Liver (tissue), 9 donors: ENCODE results near the gene WDR11. TPM values are rescaled to one million over a fixed set of nuclear protein-coding genes. Genes with fewer than 3 reads are reported as not detected.
"Not testable (repeated sequence)": the region's sequence is repeated elsewhere in the genome, so short reads cannot be mapped to it uniquely, and the experiment has no call there.

Experiments
- DNase-seq: peaks from one replicate; pipeline ENCODE4 v3.0.0-alpha.2; 2017; ENCODE audit warnings: low spot score
- H3K27ac ChIP-seq, 2 donors: one replicate each; pipeline ENCODE4 v1.7.0; 2013; ENCODE audit warnings: inconsistent platforms in 2 of 2, low read length in 2 of 2, control low read depth in 1 of 2, low read depth in 1 of 2, mild to moderate bottlenecking in 1 of 2
- H3K27me3 ChIP-seq, 4 donors: one replicate each; pipeline versions ENCODE4 v1.6.1 to v1.7.0; 2013; ENCODE audit warnings: low read length in 3 of 4, inconsistent platforms in 1 of 4, mild to moderate bottlenecking in 1 of 4, moderate library complexity in 1 of 4; ENCODE audit not compliant: control insufficient read depth in 4 of 4, insufficient read depth in 4 of 4
- H3K36me3 ChIP-seq, 4 donors: one replicate each; pipeline versions ENCODE4 v1.6.1 to v1.7.0; 2013; ENCODE audit warnings: low read length in 3 of 4, mild to moderate bottlenecking in 3 of 4, low read depth in 1 of 4, moderate library complexity in 1 of 4; ENCODE audit not compliant: control insufficient read depth in 4 of 4, insufficient read depth in 3 of 4
- H3K4me1 ChIP-seq, 4 donors: one replicate each; pipeline versions ENCODE4 v1.6.1 to v1.7.0; 2013; ENCODE audit warnings: low read length in 3 of 4, mild to moderate bottlenecking in 3 of 4, moderate library complexity in 1 of 4; ENCODE audit not compliant: control insufficient read depth in 4 of 4, insufficient read depth in 4 of 4
- H3K4me3 ChIP-seq, 3 donors: one replicate each; pipeline versions ENCODE4 v1.6.1 to v1.7.0; 2013; ENCODE audit warnings: low read length in 3 of 3, control low read depth in 1 of 3, low read depth in 1 of 3, mild to moderate bottlenecking in 1 of 3
- H3K9ac ChIP-seq, 2 donors: one replicate each; pipeline ENCODE4 v1.7.0; 2013; ENCODE audit warnings: low read length in 2 of 2, mild to moderate bottlenecking in 2 of 2, moderate library complexity in 2 of 2, control low read depth in 1 of 2, low read depth in 1 of 2
- H3K9me3 ChIP-seq, 4 donors: one replicate each; pipeline versions ENCODE4 v1.6.1 to v1.7.0; 2013; ENCODE audit warnings: low read length in 3 of 4; ENCODE audit not compliant: control insufficient read depth in 4 of 4
- ATF3 ChIP-seq: IDR thresholded peaks from 2 replicates; pipeline ENCODE4 v1.6.1; 2016; ENCODE audit warnings: antibody characterized with exemption
- FOXA1 ChIP-seq: IDR thresholded peaks from 2 replicates; pipeline ENCODE4 v1.6.1; 2016; ENCODE audit warnings: antibody characterized with exemption
- FOXA2 ChIP-seq: IDR thresholded peaks from 2 replicates; pipeline ENCODE4 v1.6.1; 2016; ENCODE audit warnings: antibody characterized with exemption
- GABPA ChIP-seq, 2 donors: IDR thresholded peaks in 1 of 2; conservative IDR thresholded peaks in 1 of 2; 2 replicates each; pipeline ENCODE4 v1.6.1; 2016; ENCODE audit warnings: antibody characterized with exemption in 2 of 2, mild to moderate bottlenecking in 1 of 2, moderate library complexity in 1 of 2
- HNF4A ChIP-seq, 2 donors: conservative IDR thresholded peaks; 2 replicates each; pipeline ENCODE4 v1.6.1; 2016; ENCODE audit warnings: antibody characterized with exemption in 2 of 2, mild to moderate bottlenecking in 2 of 2
- HNF4G ChIP-seq: IDR thresholded peaks from 2 replicates; pipeline ENCODE4 v1.6.1; 2016; ENCODE audit warnings: antibody characterized with exemption
- JUND ChIP-seq, 2 donors: IDR thresholded peaks; 2 replicates each; pipeline ENCODE4 v1.6.1; 2016; ENCODE audit warnings: antibody characterized with exemption in 2 of 2
- RAD21 ChIP-seq, 2 donors: IDR thresholded peaks; 2 replicates each; pipeline ENCODE4 v1.6.1; 2016; ENCODE audit warnings: antibody characterized with exemption in 2 of 2, mild to moderate bottlenecking in 2 of 2
- RXRA ChIP-seq, 2 donors: IDR thresholded peaks; 2 replicates each; pipeline ENCODE4 v1.6.1; 2017 to 2018; ENCODE audit warnings: antibody characterized with exemption in 2 of 2, mild to moderate bottlenecking in 1 of 2
- SP1 ChIP-seq: IDR thresholded peaks from 2 replicates; pipeline ENCODE4 v1.6.1; 2018; ENCODE audit warnings: antibody characterized with exemption, mild to moderate bottlenecking
- YY1 ChIP-seq: IDR thresholded peaks from 2 replicates; pipeline ENCODE4 v1.6.1; 2016; ENCODE audit warnings: antibody characterized with exemption, mild to moderate bottlenecking
- WGBS: extraction: QIAGEN DNeasy Blood & Tissue Kit; methylation state at CpG from one replicate; pipeline ENCODE4 v1.1.7; 2013; 5-methylcytosine and 5-hydroxymethylcytosine counted together
- polyA plus RNA-seq, 2 donors: library from polyadenylated mRNA; stranded (reverse) in 1 of 2; unstranded in 1 of 2; fragments of 200-250 nt in 1 of 2; fragments of >200 nt in 1 of 2; fragmentation: Nextera tagmentation in 1 of 2; extraction: Ambion mirVana in 1 of 2; gene quantifications; one replicate each; pipeline versions ENCODE4 v1.2.1 to v1.2.3, GENCODE V29; 2013 to 2015
- total RNA-seq, 2 donors: library from RNA; depleted of rRNA; stranded (reverse); fragments of >200 nt; gene quantifications; one replicate each; pipeline ENCODE4 v1.2.3, GENCODE V29; 2014
- TF ChIP-seq, protein P1 (sequence below): IDR thresholded peaks from 2 replicates; pipeline ENCODE4 v1.6.1; 2016; ENCODE audit warnings: antibody characterized with exemption, mild to moderate bottlenecking
- donor health status: healthy.
- donor health status: healthy.
- donor health status: healthy.
- donor health status: healthy.
- donor health status: healthy.

The WDR11 gene
- total and polyA plus RNA-seq, 4 donors = 12.5 to 51.0 (median 21.0) TPM

- not testable (repeated sequence) for DNase-seq, H3K27me3 ChIP-seq, H3K9ac ChIP-seq, H3K36me3 ChIP-seq, H3K4me1 ChIP-seq, H3K4me3 ChIP-seq, H3K27ac ChIP-seq, H3K9me3 ChIP-seq
- 94% methylated on average over 25 of the region's 29 CpGs for WGBS
These were observed 72.7 kb downstream of the WDR11 start for GRCh38 chr10:120923886-120924285.

GRCh38 chr10:120926611-120927010, 75.4 kb downstream of the WDR11 start:
- Histone ChIP-seq H3K27me3 (no peaks in the 10 kb centered on the region), H3K27ac (no peak overlapping the region), H3K9ac (no peak overlapping the region), H3K36me3 (no peaks in the 10 kb centered on the region), H3K4me1 (no peaks in the 10 kb centered on the region), H3K9me3 (no peaks in the 10 kb centered on the region), H3K4me3 (no peak overlapping the region)
- TF ChIP-seq YY1 (no peak), HNF4G (no peak), HNF4A (conservative IDR thresholded peaks at IDR 0.05) (no peak), FOXA2 (no peak), ATF3 (no peak), RAD21 (IDR thresholded peaks at IDR 0.05) (no peak), FOXA1 (no peak), JUND (IDR thresholded peaks at IDR 0.05) (no peak), SP1 (no peak), GABPA (IDR thresholded peaks at IDR 0.05 in 1 of 2, conservative IDR thresholded peaks at IDR 0.05 in 1 of 2) (no peak), RXRA (IDR thresholded peaks at IDR 0.05) (no peak)
- TF ChIP-seq, protein P1, sequence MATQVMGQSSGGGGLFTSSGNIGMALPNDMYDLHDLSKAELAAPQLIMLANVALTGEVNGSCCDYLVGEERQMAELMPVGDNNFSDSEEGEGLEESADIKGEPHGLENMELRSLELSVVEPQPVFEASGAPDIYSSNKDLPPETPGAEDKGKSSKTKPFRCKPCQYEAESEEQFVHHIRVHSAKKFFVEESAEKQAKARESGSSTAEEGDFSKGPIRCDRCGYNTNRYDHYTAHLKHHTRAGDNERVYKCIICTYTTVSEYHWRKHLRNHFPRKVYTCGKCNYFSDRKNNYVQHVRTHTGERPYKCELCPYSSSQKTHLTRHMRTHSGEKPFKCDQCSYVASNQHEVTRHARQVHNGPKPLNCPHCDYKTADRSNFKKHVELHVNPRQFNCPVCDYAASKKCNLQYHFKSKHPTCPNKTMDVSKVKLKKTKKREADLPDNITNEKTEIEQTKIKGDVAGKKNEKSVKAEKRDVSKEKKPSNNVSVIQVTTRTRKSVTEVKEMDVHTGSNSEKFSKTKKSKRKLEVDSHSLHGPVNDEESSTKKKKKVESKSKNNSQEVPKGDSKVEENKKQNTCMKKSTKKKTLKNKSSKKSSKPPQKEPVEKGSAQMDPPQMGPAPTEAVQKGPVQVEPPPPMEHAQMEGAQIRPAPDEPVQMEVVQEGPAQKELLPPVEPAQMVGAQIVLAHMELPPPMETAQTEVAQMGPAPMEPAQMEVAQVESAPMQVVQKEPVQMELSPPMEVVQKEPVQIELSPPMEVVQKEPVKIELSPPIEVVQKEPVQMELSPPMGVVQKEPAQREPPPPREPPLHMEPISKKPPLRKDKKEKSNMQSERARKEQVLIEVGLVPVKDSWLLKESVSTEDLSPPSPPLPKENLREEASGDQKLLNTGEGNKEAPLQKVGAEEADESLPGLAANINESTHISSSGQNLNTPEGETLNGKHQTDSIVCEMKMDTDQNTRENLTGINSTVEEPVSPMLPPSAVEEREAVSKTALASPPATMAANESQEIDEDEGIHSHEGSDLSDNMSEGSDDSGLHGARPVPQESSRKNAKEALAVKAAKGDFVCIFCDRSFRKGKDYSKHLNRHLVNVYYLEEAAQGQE = no peak
- DNase-seq = no peak
- 74% methylated on average over 6 of the region's 6 CpGs for WGBS

DNA sequence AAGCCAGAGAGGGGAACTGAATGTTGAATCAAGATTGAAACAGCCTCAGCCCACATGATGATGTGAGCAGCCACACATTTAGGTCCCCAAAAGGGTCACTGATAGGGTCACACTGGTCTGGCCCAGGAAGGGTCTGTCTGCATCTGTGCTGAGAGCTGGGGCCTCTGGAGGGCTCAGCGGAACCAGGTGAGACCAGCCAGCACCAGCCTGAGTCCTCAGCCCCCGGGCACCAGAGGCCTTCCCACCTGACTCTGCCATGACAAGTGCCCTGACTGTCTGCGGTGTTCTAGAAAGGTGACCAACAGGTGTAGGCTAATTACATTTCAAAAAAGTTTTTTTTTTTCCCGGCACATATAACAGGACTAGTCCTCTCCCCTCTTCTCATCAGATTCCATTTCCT, 76.2 kb downstream of the WDR11 start:
- Histone ChIP-seq H3K4me1 (no peaks in the 10 kb centered on the region), H3K27me3 (no peaks in the 10 kb centered on the region), H3K9me3 (no peaks in the 10 kb centered on the region), H3K27ac (no peak overlapping the region), H3K36me3 (no peaks in the 10 kb centered on the region), H3K4me3 (no peak overlapping the region), H3K9ac (no peak overlapping the region)
- TF ChIP-seq JUND (IDR thresholded peaks at IDR 0.05) = no peak
- no peak for TF ChIP-seq YY1
- no peak for DNase-seq
- 72% methylated on average over 4 of the region's 4 CpGs for whole genome bisulfite sequencing
